ENCODE results near the gene SIKE1.

DNA sequence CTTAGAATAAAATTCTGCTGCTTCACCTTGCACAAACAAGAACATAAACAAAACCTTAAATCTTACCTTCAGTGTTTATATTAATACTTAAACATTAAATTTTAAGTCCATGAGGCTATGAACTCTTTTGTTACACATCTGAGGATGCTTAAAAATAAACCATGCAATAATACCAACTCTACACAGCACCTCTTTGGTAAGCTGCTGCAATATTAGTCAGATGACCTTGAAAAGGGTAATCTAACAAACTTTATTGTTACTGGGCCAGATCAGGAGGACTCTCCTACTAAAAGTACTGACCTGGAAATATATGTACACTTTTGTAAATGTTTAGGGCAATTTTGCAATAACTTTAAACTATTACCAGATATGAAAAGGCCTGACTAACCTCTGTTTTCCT is 763 bp downstream of the SIKE1 start:
- TF ChIP-seq CTCF (conservative IDR thresholded peaks at IDR 0.05): no peak
- no peak for TF ChIP-seq EZH2 (IDR thresholded peaks at IDR 0.05; ENCODE audit: low read depth)

All from PC-9 (cell line).